H1 (cell line): ENCODE results near the gene ARAP2.

Source experiments
- JUND ChIP-seq: IDR thresholded peaks from 2 replicates; pipeline ENCODE4 v1.6.1; 2011; ENCODE audit warnings: mild to moderate bottlenecking, improper control_type of control experiment, low read length
- KDM1A ChIP-seq: fragments of 200-600, 300-600 bp; sonication (generic); IDR thresholded peaks from 2 replicates; pipeline ENCODE4 v1.7.1; 2016; ENCODE audit warnings: mild to moderate bottlenecking, low read length, borderline replicate concordance
- SIN3A ChIP-seq, 2 experiments: IDR thresholded peaks in 1 of 2; conservative IDR thresholded peaks in 1 of 2; 2 replicates each; pipeline ENCODE4 v1.6.1; 2011 to 2012; ENCODE audit warnings: low read length in 2 of 2, improper control_type of control experiment in 1 of 2, low read depth in 1 of 2, mild to moderate bottlenecking in 1 of 2
- TEAD4 ChIP-seq: IDR thresholded peaks from 2 replicates; pipeline ENCODE4 v1.6.1; 2012; ENCODE audit warnings: low read depth, low read length, inconsistent platforms, mixed read lengths
- TF ChIP-seq, protein P1 (sequence below), 3 experiments: IDR thresholded peaks; 1 replicate in 2 of 3; 2 replicates in 1 of 3; pipeline versions ENCODE4 v1.5.1 to v1.6.1; 2011; ENCODE audit warnings: low read length in 3 of 3, mild to moderate bottlenecking in 3 of 3, inconsistent platforms in 2 of 3, low read depth in 1 of 3, moderate library complexity in 1 of 3; ENCODE audit not compliant: insufficient read depth in 1 of 3; ENCODE audit errors: control extremely low read depth in 1 of 3
- TF ChIP-seq, protein P2 (sequence below): IDR thresholded peaks from 2 replicates; pipeline ENCODE4 v1.6.1; 2012; ENCODE audit warnings: inconsistent platforms

DNA sequence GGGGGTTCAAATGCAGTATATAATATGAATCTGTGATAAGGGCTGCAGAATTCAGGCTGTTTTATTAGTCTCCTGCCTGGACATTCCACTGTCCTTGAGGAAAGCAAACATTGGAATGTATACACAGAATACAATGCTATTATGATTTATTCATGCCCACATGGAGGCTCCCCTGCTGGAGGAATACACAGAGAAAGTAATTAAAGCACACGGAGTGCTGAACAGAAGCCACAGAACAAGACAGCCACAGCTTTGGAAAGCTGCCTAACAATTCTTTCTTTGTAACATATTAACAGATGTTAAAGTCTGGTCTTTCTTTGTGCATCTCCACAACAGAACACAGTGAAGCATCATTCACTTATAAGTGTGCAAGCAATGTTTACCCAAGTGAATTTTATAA lies 155.8 kb downstream of the ARAP2 start:
- TF ChIP-seq, protein P1, sequence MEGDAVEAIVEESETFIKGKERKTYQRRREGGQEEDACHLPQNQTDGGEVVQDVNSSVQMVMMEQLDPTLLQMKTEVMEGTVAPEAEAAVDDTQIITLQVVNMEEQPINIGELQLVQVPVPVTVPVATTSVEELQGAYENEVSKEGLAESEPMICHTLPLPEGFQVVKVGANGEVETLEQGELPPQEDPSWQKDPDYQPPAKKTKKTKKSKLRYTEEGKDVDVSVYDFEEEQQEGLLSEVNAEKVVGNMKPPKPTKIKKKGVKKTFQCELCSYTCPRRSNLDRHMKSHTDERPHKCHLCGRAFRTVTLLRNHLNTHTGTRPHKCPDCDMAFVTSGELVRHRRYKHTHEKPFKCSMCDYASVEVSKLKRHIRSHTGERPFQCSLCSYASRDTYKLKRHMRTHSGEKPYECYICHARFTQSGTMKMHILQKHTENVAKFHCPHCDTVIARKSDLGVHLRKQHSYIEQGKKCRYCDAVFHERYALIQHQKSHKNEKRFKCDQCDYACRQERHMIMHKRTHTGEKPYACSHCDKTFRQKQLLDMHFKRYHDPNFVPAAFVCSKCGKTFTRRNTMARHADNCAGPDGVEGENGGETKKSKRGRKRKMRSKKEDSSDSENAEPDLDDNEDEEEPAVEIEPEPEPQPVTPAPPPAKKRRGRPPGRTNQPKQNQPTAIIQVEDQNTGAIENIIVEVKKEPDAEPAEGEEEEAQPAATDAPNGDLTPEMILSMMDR (IDR thresholded peaks at IDR 0.05; ENCODE audit: control extremely low read depth in 1 of 3, insufficient read depth in 1 of 3, low read depth in 1 of 3, low read length in 3 of 3): no peak
- TF ChIP-seq TEAD4: no peak
- no peak for TF ChIP-seq JUND
- TF ChIP-seq KDM1A: no peak
- TF ChIP-seq, protein P2, sequence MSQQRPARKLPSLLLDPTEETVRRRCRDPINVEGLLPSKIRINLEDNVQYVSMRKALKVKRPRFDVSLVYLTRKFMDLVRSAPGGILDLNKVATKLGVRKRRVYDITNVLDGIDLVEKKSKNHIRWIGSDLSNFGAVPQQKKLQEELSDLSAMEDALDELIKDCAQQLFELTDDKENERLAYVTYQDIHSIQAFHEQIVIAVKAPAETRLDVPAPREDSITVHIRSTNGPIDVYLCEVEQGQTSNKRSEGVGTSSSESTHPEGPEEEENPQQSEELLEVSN: no peak
- no peak for TF ChIP-seq SIN3A (conservative IDR thresholded peaks at IDR 0.05 in 1 of 2, IDR thresholded peaks at IDR 0.05 in 1 of 2; ENCODE audit: low read depth in 1 of 2, low read length in 2 of 2)
